OCI-LY3 (cell line): ENCODE results near the gene CDC40.

ENCODE experiments used
- EZH2phosphoT487 ChIP-seq: fragments of 200-600 bp; shearing (Covaris generic); IDR thresholded peaks from 2 replicates; pipeline ENCODE4 v1.6.1; 2018; ENCODE audit warnings: antibody characterized with exemption, mixed run types, low read depth
- TF ChIP-seq, protein P1 (sequence below): fragments of 200-600, 300-600 bp; sonication (generic); IDR thresholded peaks from 2 replicates; pipeline ENCODE4 v1.5.1; 2014; ENCODE audit warnings: antibody characterized with exemption, low read length, low read depth

DNA sequence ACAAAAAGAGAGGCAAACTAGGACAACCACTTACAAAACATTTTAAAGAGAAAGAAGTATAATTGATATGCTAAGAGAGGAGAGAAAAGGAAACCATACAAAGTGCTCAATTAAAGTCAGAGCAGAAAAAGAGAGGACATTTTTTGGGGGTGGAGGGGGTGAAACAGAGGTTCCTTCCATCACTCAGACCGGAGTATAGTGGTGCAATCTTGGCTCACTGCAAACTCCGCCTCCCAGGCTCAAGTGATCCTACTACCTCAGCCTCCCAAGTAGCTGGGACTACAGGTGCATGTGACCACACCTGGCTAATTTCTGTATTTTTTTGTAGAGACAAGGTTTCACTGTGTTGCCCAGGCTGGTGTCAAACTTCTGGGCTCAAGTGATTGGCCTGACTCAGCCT lies 10.1 kb upstream of the CDC40 start:
- TF ChIP-seq, protein P1, sequence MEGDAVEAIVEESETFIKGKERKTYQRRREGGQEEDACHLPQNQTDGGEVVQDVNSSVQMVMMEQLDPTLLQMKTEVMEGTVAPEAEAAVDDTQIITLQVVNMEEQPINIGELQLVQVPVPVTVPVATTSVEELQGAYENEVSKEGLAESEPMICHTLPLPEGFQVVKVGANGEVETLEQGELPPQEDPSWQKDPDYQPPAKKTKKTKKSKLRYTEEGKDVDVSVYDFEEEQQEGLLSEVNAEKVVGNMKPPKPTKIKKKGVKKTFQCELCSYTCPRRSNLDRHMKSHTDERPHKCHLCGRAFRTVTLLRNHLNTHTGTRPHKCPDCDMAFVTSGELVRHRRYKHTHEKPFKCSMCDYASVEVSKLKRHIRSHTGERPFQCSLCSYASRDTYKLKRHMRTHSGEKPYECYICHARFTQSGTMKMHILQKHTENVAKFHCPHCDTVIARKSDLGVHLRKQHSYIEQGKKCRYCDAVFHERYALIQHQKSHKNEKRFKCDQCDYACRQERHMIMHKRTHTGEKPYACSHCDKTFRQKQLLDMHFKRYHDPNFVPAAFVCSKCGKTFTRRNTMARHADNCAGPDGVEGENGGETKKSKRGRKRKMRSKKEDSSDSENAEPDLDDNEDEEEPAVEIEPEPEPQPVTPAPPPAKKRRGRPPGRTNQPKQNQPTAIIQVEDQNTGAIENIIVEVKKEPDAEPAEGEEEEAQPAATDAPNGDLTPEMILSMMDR, result no peak
- no peak for TF ChIP-seq EZH2phosphoT487
